ENCODE data around the gene MYADML2.

MYADML2 gene

GRCh38 chr17:81978524-81979298 lies 31.7 kb upstream of the MYADML2 start:
- no peak for DNase-seq

GRCh38 chr17:81977211-81977808 lies 30.3 kb upstream of the MYADML2 start, which contains the start of gene ASPSCR1:
Gene ASPSCR1, plus strand, starts transcription at chr17:81977629. Its CDS starts 18 bp downstream, at chr17:81977647.
- peak; percentile 98 for DNase-seq

GRCh38 chr17:81976332-81977210 lies 29.5 kb upstream of the MYADML2 start:
- DNase-seq: peak; percentile 16

GRCh38 chr17:81973432-81973831 lies 26.4 kb upstream of the MYADML2 start:
- DNase-seq: no peak

DNA sequence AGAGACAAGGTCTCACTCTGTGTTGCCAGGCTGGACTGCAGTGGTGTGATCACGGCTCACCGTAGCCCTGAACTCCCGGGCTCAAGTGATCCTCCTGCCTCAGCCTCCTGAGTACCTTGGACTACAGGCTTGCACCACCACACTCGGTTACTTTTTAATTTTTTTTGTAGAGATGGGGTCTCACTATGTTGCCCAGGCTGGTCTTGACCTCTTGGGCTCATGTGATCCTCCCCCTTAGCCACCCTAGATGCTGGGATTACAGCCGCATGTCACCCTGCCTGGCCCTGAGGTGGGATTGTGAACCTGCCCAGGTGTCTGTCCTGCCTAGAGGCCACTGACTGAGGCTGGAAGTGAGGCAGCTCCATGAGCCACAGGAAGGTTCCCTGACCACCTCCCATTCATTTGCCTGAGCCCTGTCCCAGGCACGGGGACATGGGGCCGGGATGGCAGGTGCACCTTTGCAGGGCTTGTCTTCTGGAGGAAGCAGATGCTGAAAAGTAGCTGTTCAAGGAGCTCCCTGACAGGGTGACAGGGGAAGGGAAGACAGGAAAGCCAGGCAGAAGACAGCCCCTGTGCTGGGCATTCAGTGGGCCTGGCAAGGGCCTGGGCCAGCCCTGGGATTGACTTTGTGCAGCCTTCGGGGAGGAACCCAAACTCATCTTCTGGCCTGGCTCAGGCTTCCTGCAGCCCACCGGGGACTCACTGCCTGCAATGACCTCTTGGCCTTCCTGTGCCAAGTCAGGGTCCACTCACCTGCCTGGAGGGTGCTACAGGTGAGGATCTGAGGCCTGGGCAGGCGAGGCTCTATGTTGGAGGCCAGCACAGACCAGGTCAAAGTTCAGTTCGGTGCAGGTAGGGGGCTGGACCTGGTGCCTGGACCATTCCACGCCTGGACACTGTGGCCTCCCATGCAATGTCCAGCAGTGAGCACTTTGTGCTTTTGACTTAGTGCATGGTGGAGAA lies 22.1 kb upstream of the MYADML2 start:
- no peak for DNase-seq

- no peak for DNase-seq
Observed at GRCh38 chr17:81968396-81968745, 21.3 kb upstream of the MYADML2 start.

DNA sequence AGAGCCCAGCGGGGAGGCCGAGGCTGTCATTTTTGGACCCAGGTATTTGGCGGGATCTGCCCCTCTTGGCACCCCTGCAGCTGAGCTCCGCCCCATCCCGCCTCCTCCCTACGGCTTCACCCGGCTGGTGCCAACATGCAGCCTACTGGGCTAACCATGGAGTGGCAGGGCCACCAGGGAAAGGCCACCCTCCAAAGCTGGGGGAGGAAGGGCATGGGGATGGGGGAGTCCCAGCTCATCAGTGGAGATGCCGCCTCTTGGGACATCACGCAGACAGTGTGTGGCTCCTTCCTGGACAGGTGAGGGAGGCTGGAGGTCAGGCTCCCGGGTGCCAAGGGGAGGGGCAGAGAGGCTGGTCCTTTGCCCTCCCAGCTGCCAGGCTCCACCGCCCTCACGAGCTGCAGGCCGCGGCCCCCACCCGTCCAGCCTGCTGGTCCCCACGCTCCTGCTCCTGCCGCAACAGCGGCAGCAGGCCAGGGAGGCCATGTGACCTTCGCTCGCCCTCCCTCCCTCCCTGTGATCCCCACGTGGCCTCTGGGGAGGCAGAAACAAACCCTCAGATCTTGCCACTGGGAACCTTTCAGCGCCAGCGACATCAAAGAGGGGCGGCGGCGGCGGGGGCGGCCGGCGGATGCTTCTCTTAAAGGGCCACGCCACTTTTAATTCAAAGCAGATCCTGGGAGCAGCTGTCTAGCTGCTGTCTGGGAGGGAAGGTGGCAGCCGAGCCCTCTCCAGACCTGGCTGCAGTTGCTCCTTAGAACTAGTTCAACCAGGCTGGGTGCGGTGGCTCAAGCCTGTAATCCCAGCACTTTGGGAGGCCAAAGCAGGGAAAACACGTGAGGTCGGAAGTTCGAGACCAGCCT lies 20.7 kb upstream of the MYADML2 start:
- peak; percentile 79 for DNase-seq

- DNase-seq: no peak
Observed at GRCh38 chr17:81967244-81967532, 20.2 kb upstream of the MYADML2 start.

DNA sequence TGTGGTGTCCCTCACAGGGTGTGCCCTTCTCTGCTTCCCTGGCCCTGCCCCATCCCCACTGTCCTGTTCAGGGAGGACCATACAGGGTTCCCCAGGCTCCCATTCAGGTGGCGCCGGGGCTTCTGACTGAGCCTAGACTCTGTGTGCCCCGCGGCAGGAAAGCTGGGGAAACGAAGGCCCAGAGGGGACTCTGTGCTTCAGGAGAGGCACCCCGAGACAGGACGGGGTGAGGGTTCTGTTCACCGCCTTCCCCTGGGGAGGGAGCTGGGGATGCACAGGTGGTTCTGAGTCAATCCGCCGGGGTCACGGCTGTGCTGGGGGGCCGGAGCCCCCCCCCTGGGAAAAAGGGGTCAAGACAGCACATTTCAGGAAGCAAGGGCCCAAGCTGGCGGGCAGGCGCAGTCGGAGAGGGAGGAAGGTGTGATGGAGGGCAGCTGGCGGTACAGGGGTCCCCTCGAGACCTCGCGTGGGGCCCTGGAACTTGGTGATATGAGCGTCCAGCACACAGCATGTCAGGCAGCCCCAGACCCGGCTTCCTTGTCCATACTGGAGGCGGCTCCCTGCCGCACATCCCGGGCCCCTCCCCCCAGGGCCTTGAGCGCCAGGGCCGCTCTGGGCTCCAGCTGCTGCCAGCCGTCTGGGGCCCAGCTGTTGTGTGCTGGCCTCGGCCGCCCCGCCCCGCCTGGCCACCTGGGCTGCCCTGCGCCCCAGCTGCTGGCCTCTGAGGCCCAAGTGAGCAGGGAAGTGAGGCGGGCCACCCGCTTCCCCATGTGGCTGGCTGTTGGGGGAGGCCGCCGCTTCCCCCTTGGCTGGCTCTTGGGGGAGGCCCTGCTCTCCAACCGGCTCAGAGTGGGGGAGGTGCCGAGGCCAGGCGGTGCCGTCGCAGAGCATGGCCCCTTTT lies 19.6 kb upstream of the MYADML2 start:
- DNase-seq: no peak

DNA sequence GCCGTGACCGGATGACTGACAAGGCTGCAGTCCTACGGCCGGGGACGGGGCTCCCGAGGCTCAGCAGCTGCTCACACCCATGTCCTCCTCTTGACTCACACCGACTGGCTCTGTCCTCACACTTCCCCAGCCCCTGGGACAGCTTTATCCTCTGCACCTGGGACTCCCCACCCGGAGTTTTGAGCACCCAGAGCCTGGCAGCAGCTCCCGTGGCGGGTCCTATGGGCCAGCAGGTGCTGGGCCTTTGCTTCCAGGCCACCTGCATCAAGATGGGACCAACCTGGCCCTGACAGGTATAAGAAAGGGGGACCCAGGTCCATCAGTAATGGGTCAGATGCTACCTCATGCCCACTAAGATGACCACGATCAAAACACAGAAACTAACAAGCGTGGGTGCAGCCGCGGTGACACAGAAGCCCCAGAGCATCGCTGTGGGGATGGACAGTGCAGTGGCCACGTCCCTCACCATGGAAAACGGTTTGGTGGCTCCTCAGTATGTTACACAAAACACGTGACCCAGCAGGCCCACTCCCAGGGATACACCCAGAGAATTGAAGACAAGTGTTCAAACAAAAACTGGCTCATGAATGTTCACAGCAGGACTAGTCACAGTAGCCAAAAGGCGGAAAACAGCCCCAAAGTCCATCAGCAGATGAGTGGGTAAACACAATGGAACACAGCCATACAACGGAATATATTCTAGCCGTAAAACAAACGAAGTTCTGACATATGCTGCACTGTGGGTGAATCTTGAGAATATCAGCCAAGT lies 17.2 kb upstream of the MYADML2 start:
- DNase-seq: no peak

DNA sequence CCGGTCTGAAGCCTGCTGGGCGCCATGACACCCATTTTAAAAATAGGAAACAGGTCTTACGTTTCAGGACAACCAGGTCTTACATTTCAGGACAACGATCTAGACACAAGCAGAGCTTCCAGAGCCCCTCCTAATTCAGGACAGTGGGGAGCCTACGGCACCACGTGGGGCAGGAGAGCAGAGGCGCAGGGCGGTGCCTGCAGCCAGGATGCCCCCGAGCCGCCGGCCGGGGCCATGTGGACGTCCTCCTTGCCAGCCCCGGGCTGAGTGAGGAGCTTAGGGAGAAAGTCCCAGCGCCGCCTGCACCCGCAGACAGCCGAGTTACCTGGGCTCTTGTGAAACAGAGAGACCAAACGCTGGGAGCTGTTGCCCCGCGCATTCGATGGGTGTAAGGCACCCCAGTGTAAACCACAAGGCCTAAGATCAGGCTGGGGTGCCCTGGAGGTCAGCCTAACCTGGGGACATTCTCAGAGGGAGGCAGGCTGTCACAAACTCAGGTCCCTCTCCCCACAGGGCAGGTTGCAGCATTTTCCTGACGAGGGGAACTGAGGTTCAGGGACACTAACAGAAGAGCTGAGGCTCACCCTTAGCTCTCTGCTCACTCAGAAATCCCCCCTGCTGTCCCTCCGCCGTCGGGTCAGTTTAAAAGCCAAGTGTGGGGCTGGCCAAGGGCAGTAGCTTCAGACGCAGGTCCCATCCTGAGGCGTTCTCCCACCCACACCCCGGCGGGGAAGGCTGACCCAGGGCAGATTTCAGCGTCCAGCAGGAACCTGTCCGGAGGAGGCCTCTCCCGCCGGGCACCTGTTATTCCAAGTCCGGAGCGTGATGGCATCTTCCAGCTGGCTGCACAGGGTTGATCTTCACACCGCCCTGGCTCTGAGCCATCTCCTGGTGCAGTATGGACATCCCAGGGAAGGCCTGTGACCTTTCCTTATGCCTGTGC lies 15.7 kb upstream of the MYADML2 start:
- DNase-seq: no peak

DNA sequence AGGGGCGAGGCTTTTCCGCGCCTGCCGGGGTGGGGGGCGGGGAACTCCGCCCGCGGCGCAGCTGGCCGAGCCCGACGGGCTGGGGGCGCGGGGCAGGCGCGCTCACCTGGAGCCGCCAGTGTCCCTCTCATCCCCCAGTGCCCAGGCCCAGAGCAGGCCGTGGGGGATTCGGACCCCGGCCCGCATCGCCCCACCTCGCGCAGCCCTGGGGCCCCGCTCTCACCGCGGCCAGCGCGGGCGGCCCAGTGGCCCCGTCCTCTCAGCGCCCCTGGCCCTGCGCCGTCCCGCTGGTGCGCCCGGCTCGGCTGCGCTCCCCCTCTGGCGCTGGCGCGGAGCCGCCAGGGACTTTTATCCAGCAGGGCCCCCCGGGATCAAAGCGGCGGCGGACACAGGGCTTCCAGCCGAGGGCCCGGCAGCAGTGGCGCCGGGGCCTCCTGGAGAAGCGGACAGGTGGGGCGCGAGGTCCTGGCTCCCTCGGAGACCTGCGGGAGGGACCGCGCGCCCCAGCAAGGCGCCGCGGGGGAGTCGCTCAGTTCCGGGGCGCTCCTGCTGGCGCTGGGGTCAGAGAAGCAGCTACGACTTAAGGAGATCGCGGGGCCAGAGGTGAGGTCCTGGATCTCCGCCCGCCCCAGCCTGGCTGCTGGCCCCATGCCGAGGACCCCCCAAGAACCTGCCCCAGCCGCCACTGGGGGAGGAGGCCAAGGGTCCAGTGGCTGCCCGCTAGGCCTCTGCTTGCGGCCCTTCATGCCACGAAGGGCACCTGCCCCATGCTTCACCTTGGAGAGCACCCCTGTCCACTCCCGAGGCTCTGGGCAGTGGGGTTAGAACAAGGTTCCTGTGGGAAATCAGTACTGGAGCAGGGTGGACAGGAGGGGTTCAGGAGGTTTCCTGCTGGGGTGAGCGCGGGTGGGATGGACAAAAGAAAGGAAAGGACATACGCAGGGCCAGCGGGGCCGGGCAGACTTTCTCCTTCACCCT lies 14.8 kb upstream of the MYADML2 start:
- DNase-seq: no peak

DNA sequence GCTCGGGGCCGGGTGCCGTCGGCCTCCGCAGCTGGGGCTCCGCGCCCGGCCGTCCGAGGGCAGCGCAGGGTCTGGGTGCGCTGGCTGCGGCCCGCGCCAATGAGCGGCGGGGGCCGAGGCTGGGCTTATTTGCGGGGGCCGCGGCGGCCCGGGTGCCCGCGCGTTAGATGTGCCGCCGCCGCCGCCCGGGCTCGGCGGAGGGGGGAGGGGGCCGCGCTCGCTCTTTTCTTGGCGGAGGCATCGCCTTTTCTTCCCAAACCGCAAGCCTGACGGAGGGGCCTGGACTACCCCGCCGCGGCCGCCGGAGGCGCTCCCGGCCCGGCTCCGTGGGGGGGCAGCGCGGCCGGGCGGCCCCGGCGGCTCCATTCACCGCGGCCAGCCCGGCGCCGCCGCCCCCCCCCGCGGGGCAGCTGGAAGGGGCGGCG lies 14.1 kb upstream of the MYADML2 start, which contains the start of gene NOTUM:
TSS of gene NOTUM (minus strand) at position 101 of the 425 bp plus-strand sequence. CDS start 278 bp downstream, outside the sequence.
- DNase-seq: peak; percentile 27

GRCh38 chr17:81960130-81960958 lies 13.3 kb upstream of the MYADML2 start:
- no peak for DNase-seq

DNA sequence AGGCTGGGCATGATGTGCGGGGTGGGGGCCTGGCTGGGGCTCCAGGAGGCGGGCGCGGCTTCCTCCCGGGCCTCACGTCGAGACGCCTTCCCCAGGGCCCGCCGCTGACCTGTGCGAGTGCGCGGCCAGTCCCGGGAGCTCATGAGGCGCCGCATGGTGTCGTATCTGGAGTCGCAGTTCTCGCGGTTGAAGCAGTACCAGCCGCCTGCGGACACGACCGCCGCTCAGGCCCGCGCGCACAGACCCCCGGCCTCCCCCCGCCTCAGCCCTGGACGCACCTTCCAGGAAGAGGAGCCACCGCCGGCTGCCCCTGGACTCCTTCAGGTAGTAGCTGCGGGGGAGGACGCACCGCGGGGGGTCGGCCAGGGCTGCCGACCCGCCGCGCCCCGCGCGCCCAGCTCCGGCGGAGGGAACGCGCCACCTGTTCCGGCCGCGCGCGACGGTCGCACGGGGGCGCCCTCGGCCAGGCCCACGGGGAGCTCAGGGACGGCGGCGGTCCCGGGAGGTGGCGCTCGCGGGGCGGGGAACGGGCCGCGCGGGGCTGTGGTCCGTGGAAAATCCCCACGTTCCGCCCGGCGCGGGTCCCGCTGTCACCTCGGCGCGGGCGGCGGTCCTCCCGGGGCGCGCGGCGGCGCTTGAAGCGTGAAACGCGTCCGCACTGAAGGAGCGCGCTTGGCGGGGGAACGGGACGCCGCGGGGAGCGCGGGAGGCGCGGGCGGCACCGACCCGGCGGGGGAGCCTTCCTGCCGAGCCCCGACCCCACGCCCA lies 12.5 kb upstream of the MYADML2 start:
- DNase-seq: peak; percentile 86
